HG03045 (cell line): Measurements from ENCODE around the gene PGD.
"Not testable (repeated sequence)": the region's sequence is repeated elsewhere in the genome, so short reads cannot be mapped to it uniquely, and the experiment has no call there.

Experiments
- ATAC-seq: cut with Tn5 transposase; IDR thresholded peaks from one replicate; pipeline ENCODE4 v1.9.1; 2021; ENCODE audit warnings: mild to moderate bottlenecking, moderate library complexity; ENCODE audit not compliant: unreplicated experiment

Gene PGD

GRCh38 chr1:10398278-10398733 lies 558 bp upstream of the PGD start:
- ATAC-seq = no peak

- ATAC-seq = peak; percentile 13
These were observed 629 bp downstream of the PGD start for GRCh38 chr1:10399444-10399941.

DNA sequence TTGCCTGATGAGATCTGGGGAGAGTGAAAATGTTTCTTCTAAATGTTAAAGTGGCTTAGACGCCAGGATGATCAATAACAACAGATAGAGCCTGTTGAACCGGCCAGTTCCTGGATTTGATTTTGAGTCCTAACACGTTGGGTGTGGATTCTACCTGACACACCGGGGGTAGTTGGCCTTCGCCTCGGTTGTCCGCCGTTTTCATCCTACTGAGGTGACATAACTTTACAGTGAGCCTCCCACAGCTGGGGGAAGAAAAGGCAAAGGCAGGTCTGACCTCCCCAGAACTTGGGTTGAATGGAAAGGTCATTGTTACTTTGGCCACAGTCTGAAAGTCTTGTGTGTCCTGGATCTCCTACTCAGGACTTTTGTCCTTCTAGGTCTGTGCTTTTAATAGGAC lies 1.1 kb downstream of the PGD start:
- no peak for ATAC-seq

GRCh38 chr1:10401281-10401680 lies 2.4 kb downstream of the PGD start:
- ATAC-seq = no peak

DNA sequence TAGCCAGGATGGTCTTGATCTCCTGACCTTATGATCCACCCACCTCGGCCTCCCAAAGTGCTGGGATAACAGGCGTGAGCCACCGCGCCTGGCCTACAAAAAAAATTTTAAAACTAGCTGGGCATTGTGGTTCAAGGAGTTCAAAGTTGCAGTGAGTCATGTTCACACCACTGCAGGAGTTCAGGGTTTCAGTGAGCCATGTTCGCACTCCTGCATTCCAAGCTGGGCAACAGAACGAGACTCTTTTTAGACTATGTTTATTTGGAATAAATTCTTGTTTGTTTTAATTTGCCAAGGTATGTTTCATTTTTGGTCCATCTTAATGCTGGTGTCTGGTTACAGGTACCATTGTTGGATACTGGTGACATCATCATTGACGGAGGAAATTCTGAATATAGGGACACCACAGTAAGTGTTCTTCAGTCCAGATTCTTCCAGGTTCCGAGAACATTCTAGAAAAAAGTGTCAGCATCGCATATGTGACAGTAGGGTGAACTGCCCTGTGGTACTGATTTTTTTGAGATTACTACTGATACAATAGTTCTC lies 3.9 kb downstream of the PGD start:
- ATAC-seq = no peak

GRCh38 chr1:10407201-10407600 lies 8.3 kb downstream of the PGD start:
- no peak for ATAC-seq

DNA sequence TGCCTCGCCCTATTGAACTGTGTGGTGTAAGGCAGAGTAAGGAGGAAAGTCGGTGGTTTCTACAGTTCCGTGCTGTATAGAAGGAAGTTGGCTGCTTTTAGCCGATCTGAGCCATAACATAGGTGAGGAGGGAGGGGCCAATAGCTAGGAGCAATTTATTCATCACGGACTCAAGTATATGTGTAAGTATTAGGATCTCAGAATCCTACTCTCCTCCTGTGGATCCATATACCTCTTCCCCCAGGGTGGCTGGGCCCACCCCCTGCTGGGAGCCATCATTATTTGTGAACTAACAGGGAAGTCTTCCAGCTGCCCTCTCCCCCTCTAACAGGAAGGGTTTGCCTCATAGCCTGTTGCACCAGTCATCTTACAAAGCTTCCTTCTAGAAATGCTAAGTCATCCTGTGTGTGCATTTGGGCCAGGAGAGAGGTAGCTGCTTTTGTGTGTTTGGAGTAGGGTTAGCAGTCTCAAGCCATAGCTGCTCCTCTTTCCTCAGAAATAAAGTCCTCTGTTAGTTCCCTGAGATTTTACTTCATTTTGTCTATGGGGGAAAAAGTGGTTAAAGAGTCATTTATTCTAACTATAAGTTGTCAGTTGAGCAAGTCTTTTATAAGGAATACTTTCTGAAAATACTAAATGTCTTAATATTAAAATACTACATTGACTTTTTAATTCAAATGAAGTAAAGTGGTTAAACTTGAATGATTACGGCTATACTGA lies 16.5 kb downstream of the PGD start:
- ATAC-seq = no peak

DNA sequence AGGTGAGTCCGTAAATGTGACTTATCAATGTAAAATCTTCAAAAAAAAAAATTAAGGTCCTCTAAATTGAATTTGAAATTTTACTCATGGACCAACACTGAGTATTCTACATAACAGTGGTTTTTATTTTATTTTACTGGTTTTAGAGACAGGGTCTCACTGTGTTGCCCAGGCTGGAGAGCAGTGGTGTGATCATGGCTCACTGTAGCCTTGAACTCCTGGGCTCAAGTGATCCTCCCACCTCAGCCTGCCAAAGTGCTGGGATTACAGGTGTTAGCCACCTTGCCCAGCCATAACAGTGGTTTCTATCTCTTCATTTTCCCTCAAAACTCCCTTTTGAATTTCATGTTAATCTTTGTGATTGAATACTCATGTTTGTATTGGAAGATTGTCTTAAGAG lies 17.1 kb downstream of the PGD start:
- ATAC-seq = not testable (repeated sequence)

DNA sequence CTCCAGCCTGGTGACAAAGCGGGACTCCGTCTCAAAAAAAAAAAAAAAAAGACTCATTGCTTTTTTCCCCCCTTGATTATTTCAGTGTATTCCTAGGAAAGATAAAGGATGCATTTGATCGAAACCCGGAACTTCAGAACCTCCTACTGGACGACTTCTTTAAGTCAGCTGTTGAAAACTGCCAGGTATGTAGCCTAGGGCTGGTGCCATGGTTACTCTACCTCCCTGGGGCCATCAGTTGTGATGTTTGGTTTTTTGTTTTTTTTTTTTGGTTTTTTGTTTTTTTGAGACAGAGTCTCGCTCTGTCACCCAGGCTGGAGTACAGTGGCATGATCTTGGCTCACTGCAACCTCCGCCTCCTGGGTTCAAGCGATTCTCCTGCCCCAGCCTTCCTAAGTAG lies 19.9 kb downstream of the PGD start:
- not testable (repeated sequence) for ATAC-seq

GRCh38 chr1:10419351-10419750 lies 20.5 kb downstream of the PGD start:
- no peak for ATAC-seq

DNA sequence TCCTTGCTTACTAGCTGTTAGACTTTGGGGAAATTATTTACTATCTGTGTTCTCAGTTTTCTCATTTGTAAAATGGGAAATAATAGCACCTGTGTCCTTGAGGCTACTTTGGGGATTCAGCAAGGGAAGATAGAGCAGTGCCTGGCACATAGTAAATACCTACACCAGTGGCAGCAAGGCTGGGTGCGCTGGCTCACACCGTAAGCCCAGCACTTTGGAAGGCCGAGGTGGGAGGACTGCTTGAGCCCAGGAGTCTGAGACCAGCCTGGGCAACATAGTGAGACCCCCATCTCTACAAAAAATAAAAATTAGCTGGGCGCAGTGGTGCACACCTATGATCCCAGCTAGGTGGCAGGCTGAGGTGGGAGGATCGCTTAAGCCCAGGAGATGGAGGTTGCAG lies 22.8 kb downstream of the PGD start:
- no peak for ATAC-seq

- no peak for ATAC-seq
These were observed 25.2 kb downstream of the PGD start for GRCh38 chr1:10424034-10424433.

- ATAC-seq = no peak
These were observed 25.8 kb downstream of the PGD start for GRCh38 chr1:10424651-10425050.

DNA sequence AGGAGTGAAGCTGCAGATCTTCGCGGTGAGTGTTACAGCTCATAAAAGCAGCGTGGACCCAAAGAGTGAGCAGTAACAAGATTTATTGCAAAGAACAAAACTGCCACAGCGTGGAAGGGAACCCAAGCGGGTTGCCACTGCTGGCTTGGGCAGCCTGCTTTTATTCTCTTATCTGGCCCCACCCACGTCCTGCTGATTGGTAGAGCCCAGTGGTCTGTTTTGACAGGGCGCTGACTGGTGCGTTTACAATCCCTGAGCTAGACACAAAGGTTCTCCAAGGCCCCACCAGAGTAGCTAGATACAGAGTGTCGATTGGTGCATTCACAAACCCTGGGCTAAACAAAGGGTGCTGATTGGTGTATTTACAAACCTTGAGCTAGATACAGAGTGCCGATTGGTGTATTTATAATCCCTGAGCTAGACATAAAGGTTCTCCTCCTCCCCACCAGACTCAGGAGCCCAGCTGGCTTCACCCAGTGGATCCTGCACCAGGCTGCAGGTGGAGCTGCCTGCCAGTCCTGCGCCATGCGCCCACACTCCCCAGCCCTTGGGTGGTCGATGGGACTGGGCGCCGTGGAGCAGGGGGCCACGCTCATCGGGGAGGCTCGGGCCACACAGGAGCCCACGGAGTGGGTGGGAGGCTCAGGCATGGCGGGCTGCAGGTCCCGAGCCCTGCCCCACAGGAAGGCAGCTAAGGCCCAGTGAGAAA lies 27.1 kb downstream of the PGD start:
- not testable (repeated sequence) for ATAC-seq

DNA sequence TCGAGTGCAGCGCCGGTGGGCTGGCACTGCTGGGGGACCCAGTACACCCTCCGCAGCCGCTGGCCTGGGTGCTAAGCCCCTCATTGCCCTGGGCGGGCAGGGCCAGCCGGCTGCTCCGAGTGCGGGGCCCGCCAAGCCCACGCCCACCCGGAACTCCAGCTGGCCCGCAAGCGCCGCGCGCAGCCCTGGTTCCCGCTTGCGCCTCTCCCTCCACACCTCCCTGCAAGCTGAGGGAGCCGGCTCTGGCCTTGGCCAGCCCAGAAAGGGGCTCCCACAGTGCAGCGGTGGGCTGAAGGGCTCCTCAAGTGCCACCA lies 27.6 kb downstream of the PGD start:
- ATAC-seq = not testable (repeated sequence)

DNA sequence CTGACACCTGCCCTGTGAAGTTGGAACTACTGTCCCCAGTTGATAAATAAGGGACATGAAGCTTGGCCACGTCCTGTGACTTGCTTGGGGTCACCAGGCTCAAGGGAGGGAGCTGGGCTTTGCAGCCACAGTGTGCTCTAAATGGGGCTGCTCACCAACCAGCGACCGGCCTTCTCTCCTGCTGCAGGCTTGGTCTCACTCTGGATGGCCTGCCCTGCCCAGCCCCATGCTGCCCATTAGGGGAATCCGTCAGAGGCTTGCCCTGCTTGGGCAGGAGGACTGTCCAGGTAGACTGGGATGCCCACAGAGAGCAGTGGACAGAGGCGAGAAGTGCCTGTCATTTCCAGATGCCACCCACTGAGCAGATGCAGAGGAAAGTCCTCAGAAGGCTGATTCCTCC lies 30.1 kb downstream of the PGD start:
- no peak for ATAC-seq

- ATAC-seq = no peak
These were observed 31.0 kb downstream of the PGD start for GRCh38 chr1:10429868-10430215.

DNA sequence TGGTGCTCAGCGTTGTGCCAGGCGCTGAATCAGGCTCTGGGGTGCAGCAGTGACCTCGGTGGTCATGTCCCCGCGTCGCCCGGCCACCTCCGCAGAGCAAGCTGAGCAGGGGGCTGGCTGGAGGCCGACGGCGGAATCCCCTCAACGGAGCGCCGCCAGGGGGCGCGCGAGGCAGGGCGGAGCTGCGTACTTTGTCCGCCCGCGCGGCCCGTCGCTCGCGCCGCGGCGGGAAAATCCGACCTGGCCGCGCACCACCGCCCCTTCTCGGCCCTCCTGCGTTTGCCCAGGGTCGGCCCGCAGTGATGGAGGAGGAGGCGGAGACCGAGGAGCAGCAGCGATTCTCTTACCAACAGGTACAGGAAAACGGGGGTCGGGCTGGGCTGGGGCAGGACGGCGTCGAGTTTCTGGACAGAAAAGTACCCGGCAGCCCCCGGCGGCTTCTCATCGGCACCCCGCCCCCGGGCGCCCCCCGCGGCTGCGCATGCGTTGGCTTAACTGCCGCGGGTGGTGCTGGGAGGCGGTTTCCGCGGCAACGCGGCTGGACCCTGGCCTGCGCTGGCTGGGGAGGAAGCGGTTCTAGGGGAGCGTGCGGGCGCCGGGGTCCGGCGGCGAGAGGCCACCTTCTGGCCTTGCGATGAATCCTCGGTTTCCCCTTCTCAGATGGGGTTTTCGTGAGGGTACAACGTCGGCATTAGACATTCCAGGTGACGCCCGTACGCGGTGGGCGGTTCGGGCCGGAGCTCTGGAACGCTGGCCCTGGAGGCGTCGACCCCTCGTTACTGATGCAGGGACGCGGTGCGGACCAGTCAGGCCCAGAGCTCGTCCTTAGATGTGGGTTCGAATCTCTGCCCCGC lies 31.6 kb downstream of the PGD start, which contains the start of gene CENPS:
CENPS (plus strand) TSS at position 218 of the 854 bp plus-strand sequence; CDS start at position 303, 85 bp downstream.
- ATAC-seq = peak; percentile 79

DNA sequence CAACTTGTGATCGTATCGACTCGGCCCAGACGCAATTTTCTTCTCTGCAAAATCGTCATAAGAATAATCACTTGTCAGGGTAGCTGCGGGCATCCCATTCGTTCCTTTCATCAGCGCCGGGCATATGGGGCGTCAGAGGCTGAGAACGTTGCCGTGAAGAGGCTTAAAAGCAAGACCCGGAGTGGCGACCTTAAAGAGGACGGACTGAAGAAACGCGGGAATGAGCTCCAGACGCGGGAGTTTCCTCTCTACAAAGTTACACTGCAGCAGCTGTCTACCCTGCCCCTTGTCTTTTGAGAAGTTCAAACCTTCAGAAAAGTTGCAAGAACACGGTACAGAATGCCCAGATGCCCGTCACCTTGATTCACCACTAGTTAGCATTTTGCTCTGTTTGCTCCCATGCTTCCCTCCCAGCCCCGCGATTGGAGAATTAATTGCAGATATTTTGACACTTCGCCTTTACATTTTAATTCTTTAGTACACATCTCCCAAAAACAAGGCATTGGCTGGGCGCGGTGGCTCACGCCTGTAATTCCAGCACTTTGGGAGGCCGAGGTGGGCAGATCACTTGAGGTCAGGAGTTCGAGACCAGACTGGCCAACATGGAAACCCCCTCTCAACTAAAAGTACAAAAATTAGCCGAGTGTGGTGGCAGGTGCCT lies 32.3 kb downstream of the PGD start:
- ATAC-seq = no peak

GRCh38 chr1:10432910-10433700 lies 34.2 kb downstream of the PGD start:
- no peak for ATAC-seq
